IgD-negative memory B cell (primary cell): Measurements from ENCODE around the gene SGTB. TPM values are rescaled to one million over a fixed set of nuclear protein-coding genes. Genes with fewer than 3 reads are reported as not detected.
"Not testable (repeated sequence)": the region's sequence is repeated elsewhere in the genome, so short reads cannot be mapped to it uniquely, and the experiment has no call there.

Experiments
- H3K27ac Mint-ChIP-seq, 3 donors: one replicate each; pipeline ENCODE4 v1.8.0; 2020 to 2022; ENCODE audit warnings: mild to moderate bottlenecking in 3 of 3, mixed read lengths in 3 of 3, moderate library complexity in 1 of 3
- H3K27me3 Mint-ChIP-seq: one replicate; pipeline ENCODE4 v1.8.0; 2021; ENCODE audit warnings: mixed read lengths
- H3K36me3 Mint-ChIP-seq: one replicate; pipeline ENCODE4 v1.8.0; 2020; ENCODE audit warnings: mild to moderate bottlenecking, mixed read lengths
- H3K4me1 Mint-ChIP-seq, 3 donors: one replicate each; pipeline ENCODE4 v1.8.0; 2020 to 2022; ENCODE audit warnings: mixed read lengths in 3 of 3, mild to moderate bottlenecking in 1 of 3
- H3K4me3 Mint-ChIP-seq, 4 donors: one replicate each; pipeline ENCODE4 v1.8.0; 2020 to 2022; ENCODE audit warnings: mild to moderate bottlenecking in 4 of 4, mixed read lengths in 4 of 4, moderate library complexity in 3 of 4
- H3K9me3 Mint-ChIP-seq, 3 donors: one replicate each; pipeline ENCODE4 v1.8.0; 2020 to 2021; ENCODE audit warnings: mixed read lengths in 3 of 3, mild to moderate bottlenecking in 1 of 3
- polyA plus RNA-seq: library from polyadenylated mRNA; unstranded; fragments of 300-500 nt; fragmentation: Illumina TruSeq; gene quantifications from one replicate; pipeline ENCODE4 v1.2.3, GENCODE V29; 2021

The SGTB gene
- polyA plus RNA-seq, 1 donor from 2014 or later: 2.9 TPM

DNA sequence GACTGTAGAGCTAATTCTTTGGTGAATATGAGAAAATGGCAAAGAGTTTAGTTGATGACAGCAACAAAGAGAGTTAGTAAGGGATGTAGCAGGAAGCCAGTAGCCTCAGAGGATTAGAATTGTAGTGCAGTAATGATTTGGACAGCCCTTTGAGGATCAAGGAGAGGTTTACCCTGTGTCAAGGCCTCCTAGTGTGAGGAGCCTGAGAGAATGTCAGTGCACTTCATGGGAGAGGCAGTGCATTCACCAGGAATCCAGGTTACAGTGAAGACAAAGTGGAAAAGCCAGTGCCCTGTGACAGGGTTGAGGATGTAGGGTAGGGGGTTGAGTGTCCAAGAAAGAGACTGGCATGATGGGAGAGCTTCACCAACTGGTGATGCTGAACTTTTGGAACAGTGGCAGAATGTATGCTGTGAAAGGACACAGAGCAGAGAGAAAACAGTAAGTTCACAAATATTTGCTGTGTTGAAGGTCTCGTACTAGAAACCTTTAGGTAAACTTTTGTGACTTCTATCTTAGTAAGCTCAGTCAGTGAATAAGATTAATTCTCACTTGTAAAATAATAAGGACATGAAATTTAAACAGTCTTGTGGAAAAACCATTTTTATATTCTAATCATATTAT is 27.4 kb upstream of the SGTB start:
- H3K36me3 Mint-ChIP-seq: peaks cover 11% of the 10 kb centered on the region
- peak overlapping the region in 1 of 3 donors; percentile 28 for H3K27ac Mint-ChIP-seq
- H3K4me1 Mint-ChIP-seq: peaks cover 0 to 6% (median 0%) of the 10 kb centered on the region in 3 donors
- peaks cover 0 to 2% (median 0%) of the 10 kb centered on the region in 3 donors for H3K9me3 Mint-ChIP-seq
- H3K27me3 Mint-ChIP-seq: no peaks in the 10 kb centered on the region
- no peak overlapping the region for H3K4me3 Mint-ChIP-seq

DNA sequence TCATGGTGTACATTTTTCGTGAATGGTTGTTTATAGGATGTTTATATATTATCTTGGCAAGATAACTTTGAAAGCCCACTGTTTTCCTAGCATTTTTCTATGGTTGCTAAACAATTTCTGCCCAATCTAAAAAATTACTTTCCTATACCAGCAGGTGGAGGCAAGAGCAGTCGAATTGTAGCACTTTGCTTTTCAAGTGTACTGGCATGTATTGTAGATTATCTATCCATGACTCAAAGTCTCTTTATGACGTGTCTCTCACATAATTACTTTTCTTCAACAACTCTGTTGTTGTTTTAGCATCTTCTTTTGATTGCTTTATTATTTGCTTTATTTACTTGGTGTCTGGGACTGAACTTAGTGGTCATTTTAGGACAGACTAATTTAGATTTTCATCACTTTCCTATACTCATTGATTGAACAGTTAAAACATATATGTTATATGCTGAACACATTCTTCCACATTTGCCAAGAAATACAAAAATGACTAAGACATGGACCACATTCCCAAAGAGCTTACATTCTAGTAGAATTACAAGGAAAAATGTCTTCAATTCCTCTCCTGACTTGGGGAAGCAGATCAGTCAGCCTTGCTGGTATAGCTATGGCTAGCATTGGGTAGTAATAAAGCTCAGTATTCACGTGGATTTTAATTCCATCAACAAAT is 20.8 kb upstream of the SGTB start:
- H3K9me3 Mint-ChIP-seq: peaks cover 0 to 2% (median 0%) of the 10 kb centered on the region in 3 donors
- H3K4me3 Mint-ChIP-seq: no peak overlapping the region
- H3K4me1 Mint-ChIP-seq: peaks cover 3 to 6% (median 6%) of the 10 kb centered on the region in 3 donors
- peak overlapping the region in 1 of 3 donors; percentile 12 for H3K27ac Mint-ChIP-seq
- H3K27me3 Mint-ChIP-seq: no peaks in the 10 kb centered on the region
- peaks cover 3% of the 10 kb centered on the region for H3K36me3 Mint-ChIP-seq

DNA sequence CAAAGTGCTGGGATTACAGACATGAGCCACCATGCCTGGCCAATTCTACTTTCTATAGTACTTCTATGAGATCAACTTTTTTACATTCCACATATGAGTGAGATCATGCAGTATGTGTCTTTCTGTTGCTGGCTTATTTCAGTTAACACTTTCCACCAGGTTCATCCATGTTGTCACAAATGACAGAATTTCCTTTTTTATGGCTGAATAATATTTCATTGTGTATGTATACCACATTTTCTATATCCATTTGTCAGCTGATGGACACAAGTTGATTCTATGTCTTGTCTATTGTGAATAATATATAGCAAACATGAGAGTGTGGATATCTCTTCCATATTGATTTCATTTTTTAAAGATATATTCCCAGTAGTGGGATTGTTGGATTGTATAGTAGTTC is 17.3 kb upstream of the SGTB start:
- H3K9me3 Mint-ChIP-seq: peaks cover 0 to 2% (median 0%) of the 10 kb centered on the region in 3 donors
- peaks cover 3% of the 10 kb centered on the region for H3K36me3 Mint-ChIP-seq
- no peak overlapping the region for H3K4me3 Mint-ChIP-seq
- H3K27ac Mint-ChIP-seq: no peak overlapping the region
- peaks cover 6 to 18% (median 11%) of the 10 kb centered on the region in 3 donors for H3K4me1 Mint-ChIP-seq
- H3K27me3 Mint-ChIP-seq: no peaks in the 10 kb centered on the region

DNA sequence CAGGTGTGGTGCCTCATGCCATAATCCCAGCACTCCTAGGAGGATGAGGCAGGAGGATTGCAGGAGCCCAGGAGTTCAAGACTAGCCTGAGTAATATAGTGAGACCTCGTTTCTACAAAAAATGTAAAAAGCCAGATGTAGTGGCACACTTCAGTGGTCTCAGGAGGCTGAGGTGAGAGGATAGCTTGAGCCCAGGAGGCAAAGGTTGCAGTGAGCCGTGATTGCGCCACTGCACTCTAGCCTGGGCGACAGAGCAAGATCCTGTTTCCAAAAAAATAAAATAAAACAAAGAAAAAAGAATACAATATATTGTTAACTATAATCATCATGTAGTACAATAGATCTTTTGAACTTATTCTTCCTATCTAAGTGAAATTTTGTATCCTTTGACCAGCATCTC is 16.4 kb upstream of the SGTB start:
- H3K4me1 Mint-ChIP-seq: peaks cover 6 to 18% (median 11%) of the 10 kb centered on the region in 3 donors

DNA sequence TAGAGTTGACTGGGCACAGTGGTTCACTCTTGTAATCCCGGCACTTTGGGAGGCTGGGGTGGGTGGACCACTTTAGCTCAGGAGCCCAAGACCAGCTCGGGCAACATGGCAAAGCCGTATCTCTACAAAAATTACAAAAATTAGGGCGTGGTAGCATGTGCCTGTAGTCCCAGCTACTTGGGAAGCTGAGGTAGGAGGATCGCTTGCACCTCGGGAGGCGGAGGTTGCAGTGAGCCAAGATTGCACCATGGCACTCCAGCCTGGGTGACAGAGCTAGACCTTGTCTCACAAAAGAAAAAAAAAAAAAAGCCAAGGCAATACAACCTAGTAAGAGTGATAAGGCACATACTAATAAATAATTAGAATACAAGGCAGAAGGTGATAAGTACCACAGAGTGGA is 15.9 kb upstream of the SGTB start:
- H3K4me3 Mint-ChIP-seq: no peak overlapping the region
- H3K27me3 Mint-ChIP-seq: no peaks in the 10 kb centered on the region
- H3K36me3 Mint-ChIP-seq: peaks cover 3% of the 10 kb centered on the region
- H3K9me3 Mint-ChIP-seq: peaks cover 0 to 2% (median 0%) of the 10 kb centered on the region in 3 donors
- peaks cover 6 to 18% (median 11%) of the 10 kb centered on the region in 3 donors for H3K4me1 Mint-ChIP-seq
- no peak overlapping the region for H3K27ac Mint-ChIP-seq

More for the DNA sequence above, 16.4 kb upstream of the SGTB start:
- Mint-ChIP-seq H3K27ac (no peak overlapping the region), H3K36me3 (peaks cover 3% of the 10 kb centered on the region), H3K4me3 (no peak overlapping the region), H3K27me3 (no peaks in the 10 kb centered on the region), H3K9me3 (peaks cover 0 to 2% (median 0%) of the 10 kb centered on the region in 3 donors)

DNA sequence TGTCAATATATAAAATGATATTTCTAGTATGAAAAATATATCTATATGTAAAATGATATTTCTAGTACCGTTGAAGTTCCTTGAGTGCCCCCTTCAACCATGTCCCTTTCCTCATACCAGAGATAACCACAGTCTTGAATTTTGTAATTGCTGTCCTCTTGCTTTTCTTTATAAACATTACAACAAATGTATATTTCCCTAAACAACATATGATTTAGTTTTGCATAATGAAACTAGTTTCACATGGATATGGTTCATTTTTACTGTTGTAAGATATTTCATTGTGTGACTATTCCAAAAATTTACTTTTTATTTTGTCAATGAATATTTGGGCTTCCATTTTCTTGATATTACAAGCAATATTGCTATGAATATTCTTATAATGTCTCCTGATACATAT is 14.1 kb upstream of the SGTB start:
- Mint-ChIP-seq H3K9me3 (peaks cover 0 to 2% (median 0%) of the 10 kb centered on the region in 3 donors), H3K27me3 (no peaks in the 10 kb centered on the region), H3K4me1 (peaks cover 10 to 16% (median 12%) of the 10 kb centered on the region in 3 donors), H3K4me3 (no peak overlapping the region), H3K27ac (no peak overlapping the region), H3K36me3 (peaks cover 8% of the 10 kb centered on the region)

DNA sequence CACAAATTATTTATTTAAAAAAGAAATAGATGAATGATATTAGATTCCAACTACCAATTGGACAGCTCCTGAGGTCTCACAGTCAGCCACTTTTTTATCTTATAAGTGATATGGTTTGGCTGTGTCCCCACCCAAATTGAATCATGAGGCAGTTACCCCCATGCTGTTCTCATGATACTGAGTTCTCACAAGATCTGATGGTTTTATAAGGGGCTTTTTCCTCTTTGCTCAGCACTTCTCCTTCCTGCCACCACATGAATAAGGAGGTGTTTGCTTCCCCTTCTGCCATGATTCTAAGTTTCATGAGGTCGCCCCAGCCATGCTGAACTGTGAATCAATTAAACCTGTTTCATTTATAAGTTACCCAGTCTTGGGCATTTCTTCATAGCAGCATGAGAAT is 13.0 kb upstream of the SGTB start:
- peak overlapping the region in 1 of 4 donors; percentile 41 for H3K4me3 Mint-ChIP-seq
- peaks cover 10 to 16% (median 12%) of the 10 kb centered on the region in 3 donors for H3K4me1 Mint-ChIP-seq
- peaks cover 0 to 2% (median 0%) of the 10 kb centered on the region in 3 donors for H3K9me3 Mint-ChIP-seq
- no peaks in the 10 kb centered on the region for H3K27me3 Mint-ChIP-seq
- H3K27ac Mint-ChIP-seq: peak overlapping the region in 1 of 3 donors; percentile 43
- peaks cover 8% of the 10 kb centered on the region for H3K36me3 Mint-ChIP-seq

DNA sequence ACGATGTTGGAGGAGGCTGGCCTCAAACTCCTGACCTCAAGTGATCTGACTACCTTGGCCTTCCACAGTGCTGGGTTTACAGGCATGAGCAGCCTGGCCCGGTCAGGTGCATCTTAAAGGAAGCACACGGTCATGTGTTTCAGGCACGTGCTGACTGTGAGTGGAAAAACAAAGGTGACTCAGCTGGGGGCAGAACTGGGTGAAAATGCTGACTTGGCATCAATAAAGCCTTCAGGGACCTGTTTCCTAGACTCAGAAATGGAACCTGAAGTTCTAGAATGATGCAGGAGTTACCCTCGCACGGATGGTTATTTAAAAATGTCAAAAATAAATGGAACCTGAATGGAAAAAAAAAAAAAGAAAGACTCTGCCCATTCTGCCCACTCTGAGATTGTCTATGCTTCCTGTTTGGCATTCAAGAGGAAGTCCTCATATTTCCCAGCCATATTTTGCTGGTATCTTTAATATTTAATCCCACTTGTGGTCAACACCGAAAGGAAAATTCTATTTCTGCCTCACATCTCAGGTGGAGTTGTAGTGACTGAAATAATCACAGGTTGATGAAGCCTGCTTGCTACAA is 12.4 kb upstream of the SGTB start:
- not testable (repeated sequence) for H3K27me3 Mint-ChIP-seq, H3K9me3 Mint-ChIP-seq, H3K4me3 Mint-ChIP-seq, H3K36me3 Mint-ChIP-seq, H3K27ac Mint-ChIP-seq
- H3K4me1 Mint-ChIP-seq: peaks cover 10 to 15% (median 12%) of the 10 kb centered on the region in 3 donors

DNA sequence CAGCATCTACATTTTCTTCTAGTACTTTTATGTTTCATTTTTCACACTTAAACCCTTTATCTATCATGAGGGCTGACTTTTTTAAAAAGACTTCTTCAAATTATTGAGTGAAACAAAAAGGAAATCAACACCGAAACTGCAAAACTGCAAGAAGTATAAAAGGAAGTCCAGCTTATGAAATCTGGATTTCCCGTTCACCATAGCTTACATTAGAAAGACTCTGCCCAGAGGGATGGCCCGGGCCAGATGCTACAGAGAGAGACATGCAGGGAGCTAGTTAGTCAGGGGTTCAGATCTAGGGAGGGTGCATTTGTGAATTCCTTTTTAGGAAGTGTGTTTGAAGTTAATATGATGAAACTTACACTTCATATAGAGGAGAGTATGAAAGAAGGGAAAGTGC is 10.1 kb upstream of the SGTB start:
- H3K27ac Mint-ChIP-seq: peak overlapping the region in 1 of 3 donors; percentile 26

DNA sequence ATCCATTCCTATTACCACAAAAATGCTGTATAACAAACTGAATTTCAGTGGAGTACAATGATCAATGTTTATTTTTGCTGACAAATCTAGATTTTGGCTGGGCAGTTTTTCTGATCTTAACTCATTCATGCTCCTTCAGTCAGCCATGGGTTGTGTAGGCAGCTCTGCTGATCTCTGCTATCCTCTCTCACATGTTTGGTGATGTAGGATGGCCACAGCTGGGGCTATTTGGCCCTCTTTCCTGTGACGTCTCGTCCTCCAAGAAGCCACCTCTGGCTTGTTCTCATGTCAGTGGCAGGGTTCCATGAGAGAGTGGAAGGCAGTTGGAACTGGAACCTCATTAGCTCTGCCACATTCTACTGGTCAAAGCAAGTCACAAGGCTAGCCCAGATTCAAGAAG is 9.0 kb upstream of the SGTB start:
- Mint-ChIP-seq H3K27me3 (no peaks in the 10 kb centered on the region), H3K9me3 (no peaks in the 10 kb centered on the region), H3K4me1 (peaks cover 14 to 15% (median 14%) of the 10 kb centered on the region in 3 donors), H3K4me3 (no peak overlapping the region), H3K36me3 (peaks cover 5% of the 10 kb centered on the region), H3K27ac (no peak overlapping the region)

More for the DNA sequence above, 10.1 kb upstream of the SGTB start:
- not testable (repeated sequence) for H3K27me3 Mint-ChIP-seq, H3K9me3 Mint-ChIP-seq, H3K36me3 Mint-ChIP-seq
- Mint-ChIP-seq H3K4me3 (peak overlapping the region in 2 of 4 donors; percentile 4 to 68), H3K4me1 (peaks cover 10 to 15% (median 12%) of the 10 kb centered on the region in 3 donors)

DNA sequence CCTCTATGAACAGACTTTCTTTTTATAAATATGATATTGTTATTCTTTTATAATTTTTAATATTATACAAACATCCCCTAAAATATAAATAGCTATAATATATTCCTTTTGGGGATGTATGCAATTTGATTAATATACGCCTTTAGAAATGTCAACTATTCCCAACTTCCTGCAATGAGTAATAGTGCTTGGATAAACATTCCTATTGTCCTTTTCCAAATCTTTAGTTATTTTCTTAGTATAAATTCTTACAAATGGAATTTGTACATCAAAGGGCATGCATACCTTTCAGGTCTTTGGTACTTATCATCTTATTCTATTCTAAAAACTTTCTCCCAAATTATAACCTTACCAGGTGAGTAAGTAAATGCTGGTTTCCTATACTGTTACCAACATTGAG is 6.3 kb upstream of the SGTB start:
- no peaks in the 10 kb centered on the region for H3K9me3 Mint-ChIP-seq
- H3K27me3 Mint-ChIP-seq: no peaks in the 10 kb centered on the region
- no peak overlapping the region for H3K4me3 Mint-ChIP-seq
- peaks cover 5% of the 10 kb centered on the region for H3K36me3 Mint-ChIP-seq
- peaks cover 5 to 12% (median 9%) of the 10 kb centered on the region in 3 donors for H3K4me1 Mint-ChIP-seq
- no peak overlapping the region for H3K27ac Mint-ChIP-seq

DNA sequence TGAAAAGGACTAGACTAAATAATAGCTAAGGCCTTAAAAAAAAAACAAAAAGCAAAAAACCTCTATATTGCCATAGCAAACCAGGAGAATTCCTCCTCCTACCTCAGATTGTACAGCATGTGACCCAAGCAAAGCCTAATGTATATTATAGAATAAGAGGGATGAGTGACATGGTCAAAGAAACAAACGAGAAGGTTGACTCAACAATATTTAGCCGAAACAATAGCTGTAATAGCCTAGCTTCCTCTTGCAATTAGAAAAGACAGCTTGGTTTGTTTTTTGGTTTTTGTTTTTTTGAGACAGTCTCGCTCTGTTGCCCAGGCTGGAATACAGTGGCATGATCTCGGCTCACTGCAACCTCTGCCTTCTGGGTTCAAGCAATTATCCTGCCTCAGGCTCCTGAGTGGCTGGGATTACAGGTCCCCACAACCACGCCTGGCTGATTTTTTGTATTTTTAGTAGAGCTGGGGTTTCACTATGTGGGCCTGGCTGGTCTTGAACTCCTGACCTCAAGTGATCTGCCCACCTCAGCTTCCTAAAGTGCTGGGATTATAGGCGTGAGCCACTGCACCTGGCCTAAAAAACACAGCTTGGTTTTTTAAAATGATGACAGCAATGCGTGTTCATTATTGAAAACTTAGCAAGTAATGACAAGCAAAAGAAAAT is 5.7 kb upstream of the SGTB start:
- H3K36me3 Mint-ChIP-seq: peaks cover 5% of the 10 kb centered on the region
- no peaks in the 10 kb centered on the region for H3K9me3 Mint-ChIP-seq
- H3K27ac Mint-ChIP-seq: no peak overlapping the region
- no peaks in the 10 kb centered on the region for H3K27me3 Mint-ChIP-seq
- H3K4me3 Mint-ChIP-seq: no peak overlapping the region
- H3K4me1 Mint-ChIP-seq: peaks cover 11 to 18% (median 14%) of the 10 kb centered on the region in 3 donors

DNA sequence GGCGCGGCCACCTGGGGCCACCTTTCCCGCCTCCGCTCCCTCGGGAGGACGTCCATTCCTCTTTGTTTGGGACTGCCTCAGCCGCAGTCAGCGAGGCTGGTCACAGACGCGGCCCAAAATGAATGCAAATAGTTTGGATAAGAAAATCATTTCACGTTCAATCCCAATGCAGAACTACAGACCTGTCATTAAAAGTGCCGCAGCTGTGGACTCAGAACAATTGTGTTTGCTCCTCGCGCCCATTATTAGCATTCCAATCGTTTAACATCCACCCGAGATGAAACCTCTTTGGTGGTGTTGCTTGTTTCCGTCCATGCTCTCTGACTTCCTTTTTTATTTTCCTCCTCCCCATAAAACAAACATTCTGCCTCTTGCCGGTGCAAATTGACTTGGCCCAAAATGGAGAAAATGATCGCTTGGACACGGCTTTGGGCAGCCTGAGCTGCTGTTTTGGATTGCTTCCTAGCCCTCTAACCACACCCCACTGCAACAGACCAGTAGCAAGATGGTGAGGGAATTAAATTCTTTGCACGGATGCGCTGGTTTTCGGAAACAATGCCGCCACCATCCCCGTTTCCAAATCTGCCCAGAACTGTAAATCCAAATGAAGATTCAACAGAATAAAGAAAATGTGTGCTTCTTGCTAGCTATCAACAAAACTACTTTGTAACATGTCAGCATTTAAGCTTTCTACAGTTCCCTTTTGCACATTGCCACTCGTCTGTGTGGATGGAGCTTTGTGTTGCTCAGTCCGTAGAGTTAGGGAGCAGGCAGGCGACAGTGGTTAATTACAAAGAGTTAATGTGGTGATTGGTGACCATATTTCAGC is 880 bp upstream of the SGTB start:
- H3K36me3 Mint-ChIP-seq: peaks cover 3% of the 10 kb centered on the region
- H3K4me1 Mint-ChIP-seq: peaks cover 16 to 19% (median 18%) of the 10 kb centered on the region in 3 donors
- peak overlapping the region; percentile 18 to 96 (median 34) for H3K27ac Mint-ChIP-seq
- H3K27me3 Mint-ChIP-seq: no peaks in the 10 kb centered on the region
- H3K9me3 Mint-ChIP-seq: no peaks in the 10 kb centered on the region
- peak overlapping the region; percentile 91 to 98 (median 93) for H3K4me3 Mint-ChIP-seq

DNA sequence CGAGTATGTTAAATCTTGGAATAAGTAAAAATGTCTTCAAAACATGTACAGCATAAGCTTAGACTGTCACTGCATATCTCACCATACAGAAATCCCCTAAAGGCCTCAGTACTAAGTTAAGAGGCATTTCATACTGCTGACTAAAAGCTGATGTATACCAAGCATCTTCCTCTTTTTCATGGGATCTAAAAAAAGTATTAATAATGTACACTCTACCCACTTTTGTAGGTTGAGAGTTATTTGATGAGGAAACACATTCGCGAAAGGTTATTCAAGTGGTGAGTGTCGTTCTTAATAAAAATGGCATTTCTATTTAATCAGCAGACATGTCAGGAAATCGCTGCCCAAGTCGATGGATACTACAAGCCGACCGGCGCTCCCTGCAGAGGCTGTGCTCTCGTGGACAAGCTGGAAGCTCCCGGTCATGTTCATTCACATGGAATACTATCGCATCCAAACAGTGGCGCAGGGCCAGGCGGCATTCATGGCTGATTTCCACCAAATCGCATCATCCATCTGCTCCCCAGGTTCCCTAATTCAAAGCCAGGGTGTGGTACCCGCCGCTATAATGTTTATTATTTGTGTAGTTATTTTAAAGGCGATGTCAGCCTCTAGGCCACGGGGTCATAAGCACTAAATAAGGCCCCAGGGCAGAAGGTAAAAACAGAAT is 724 bp downstream of the SGTB start:
- no peaks in the 10 kb centered on the region for H3K9me3 Mint-ChIP-seq
- peak overlapping the region; percentile 92 to 96 (median 94) for H3K4me3 Mint-ChIP-seq
- peaks cover 3% of the 10 kb centered on the region for H3K36me3 Mint-ChIP-seq
- peak overlapping the region; percentile 54 to 91 (median 87) for H3K27ac Mint-ChIP-seq
- no peaks in the 10 kb centered on the region for H3K27me3 Mint-ChIP-seq
- peaks cover 14 to 17% (median 16%) of the 10 kb centered on the region in 3 donors for H3K4me1 Mint-ChIP-seq
